Effector memory CD4-positive, alpha-beta T cell (primary cell): ENCODE results near the gene ZNF500.

Experiments
- DNase-seq, 3 donors: peaks; one replicate each; pipeline ENCODE4 v3.0.0-alpha.2; 2020
- H3K27ac ChIP-seq: 2 replicates; pipeline ENCODE4 v1.7.0; 2013; ENCODE audit warnings: mild to moderate bottlenecking, low read length, moderate library complexity; ENCODE audit not compliant: insufficient read depth, poor library complexity, severe bottlenecking
- H3K27me3 ChIP-seq: replicated peaks from 2 replicates; pipeline ENCODE4 v1.7.0; 2013; ENCODE audit warnings: mild to moderate bottlenecking, low read length; ENCODE audit not compliant: insufficient read depth, control insufficient read depth, poor library complexity, severe bottlenecking
- H3K36me3 ChIP-seq: 2 replicates; pipeline ENCODE4 v1.7.0; 2013; ENCODE audit warnings: mild to moderate bottlenecking, low read length, moderate library complexity; ENCODE audit not compliant: control insufficient read depth, insufficient read depth
- H3K4me1 ChIP-seq: 2 replicates; pipeline ENCODE4 v1.7.0; 2013; ENCODE audit warnings: low read length, mild to moderate bottlenecking; ENCODE audit not compliant: control insufficient read depth, insufficient read depth, poor library complexity, severe bottlenecking
- H3K4me3 ChIP-seq: 2 replicates; pipeline ENCODE4 v1.7.0; 2013; ENCODE audit warnings: low read length, low read depth, mild to moderate bottlenecking; ENCODE audit not compliant: insufficient read depth, poor library complexity, severe bottlenecking
- H3K9me3 ChIP-seq: 2 replicates; pipeline ENCODE4 v1.7.0; 2013; ENCODE audit warnings: mild to moderate bottlenecking, low read length, moderate library complexity; ENCODE audit not compliant: control insufficient read depth

Gene ZNF500

DNA sequence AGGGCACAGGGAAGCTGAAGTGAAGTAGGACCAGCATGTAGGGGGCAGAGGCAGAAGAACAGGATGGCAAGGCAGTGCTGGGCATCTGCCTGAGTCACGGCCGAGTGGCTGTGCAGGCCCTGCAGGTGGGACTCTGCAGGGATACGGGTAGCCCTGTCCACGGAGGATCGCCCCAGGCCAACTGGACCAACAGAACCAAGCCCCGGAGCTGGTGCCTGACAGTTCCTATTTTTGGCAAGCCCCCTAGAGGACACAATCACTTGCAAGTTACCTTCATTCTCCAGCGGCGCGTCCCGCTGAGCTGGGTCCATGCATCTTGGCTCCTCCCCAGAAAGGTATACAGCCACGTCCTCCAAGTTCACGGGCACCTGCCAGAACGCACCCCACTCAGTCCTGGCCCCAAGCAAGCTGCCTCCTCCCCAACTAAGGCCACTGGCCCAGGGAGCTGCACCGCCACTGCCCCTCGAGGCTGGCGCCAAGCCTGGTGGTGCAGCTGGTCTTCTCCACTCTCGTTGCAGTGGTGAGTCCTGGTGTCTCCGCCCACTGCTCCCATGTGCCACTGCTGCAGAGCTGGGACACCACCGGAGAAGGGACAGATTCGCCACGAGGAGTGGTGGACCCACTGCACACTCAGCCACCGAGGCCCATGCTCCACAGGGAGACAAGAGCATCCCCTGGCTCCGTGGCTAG is 6.6 kb downstream of the ZNF500 start:
- H3K4me3 ChIP-seq: no peak overlapping the region
- H3K27ac ChIP-seq: no peak overlapping the region
- no peak for DNase-seq
- no peaks in the 10 kb centered on the region for H3K27me3 ChIP-seq
- H3K4me1 ChIP-seq: no peaks in the 10 kb centered on the region
- peaks cover 53% of the 10 kb centered on the region for H3K36me3 ChIP-seq
- H3K9me3 ChIP-seq: no peaks in the 10 kb centered on the region

DNA sequence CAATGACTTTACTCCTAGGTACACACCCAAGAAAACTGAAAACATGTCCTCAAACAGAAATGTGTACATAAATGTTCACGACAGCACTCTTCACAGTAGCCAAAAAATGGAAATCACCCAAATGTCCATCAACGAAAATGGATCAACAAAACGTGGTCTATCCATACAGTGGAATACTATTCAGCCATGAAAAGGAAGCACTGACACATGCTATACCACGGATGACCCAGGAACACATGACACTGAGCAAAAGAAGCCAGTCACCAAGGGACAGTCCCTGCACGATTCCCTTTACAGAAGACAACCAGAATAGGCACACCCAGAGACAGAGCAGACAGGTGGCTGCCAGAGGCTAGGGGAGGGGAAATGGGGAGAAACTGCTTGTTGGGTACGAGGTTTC is 11.3 kb downstream of the ZNF500 start:
- no peaks in the 10 kb centered on the region for H3K27me3 ChIP-seq
- DNase-seq: no peak
- no peaks in the 10 kb centered on the region for H3K4me1 ChIP-seq
- peaks cover 69% of the 10 kb centered on the region for H3K36me3 ChIP-seq
- H3K27ac ChIP-seq: no peak overlapping the region
- H3K4me3 ChIP-seq: no peak overlapping the region
- H3K9me3 ChIP-seq: no peaks in the 10 kb centered on the region

DNA sequence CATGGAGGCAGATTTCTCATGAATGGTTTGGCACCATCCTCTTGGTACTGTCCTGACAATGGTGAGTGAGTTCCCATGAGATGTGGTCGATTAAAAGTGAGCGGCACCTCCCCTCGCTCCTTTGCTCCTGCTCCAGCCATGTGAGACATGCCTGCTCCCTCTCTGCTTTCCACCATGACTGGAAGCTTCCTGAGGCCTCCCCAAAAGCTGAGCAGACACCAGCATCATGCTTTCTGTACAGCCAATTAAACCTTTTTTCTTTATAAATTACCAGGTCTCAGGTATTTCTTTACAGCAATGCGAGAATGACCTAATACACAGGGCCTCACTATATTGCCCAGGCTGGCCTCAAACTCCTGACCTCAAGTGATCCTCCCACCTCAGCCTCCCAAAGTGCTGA is 12.1 kb downstream of the ZNF500 start:
- Histone ChIP-seq H3K27ac (no peak overlapping the region), H3K4me3 (no peak overlapping the region), H3K27me3 (no peaks in the 10 kb centered on the region), H3K4me1 (no peaks in the 10 kb centered on the region), H3K36me3 (peaks cover 62% of the 10 kb centered on the region), H3K9me3 (no peaks in the 10 kb centered on the region)
- DNase-seq: no peak

DNA sequence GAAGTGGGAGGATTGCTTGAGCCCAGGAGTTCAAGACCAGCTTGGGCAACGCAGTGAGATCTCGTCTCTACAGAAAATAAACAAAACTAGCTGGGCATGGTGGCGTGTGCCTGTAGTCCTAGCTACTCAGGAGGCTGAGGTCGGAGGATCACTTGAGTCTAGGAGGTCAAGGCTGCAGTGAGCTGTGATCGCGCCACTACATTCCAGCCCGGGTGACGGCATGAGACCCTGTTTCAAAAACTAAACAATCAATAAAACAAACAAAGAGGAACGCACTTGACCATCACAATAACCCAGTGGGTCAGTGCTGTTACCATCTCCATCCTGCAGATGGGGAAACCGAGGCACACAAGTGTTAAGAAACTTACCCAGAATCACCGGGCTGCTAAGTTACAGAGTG is 13.7 kb downstream of the ZNF500 start:
- H3K27me3 ChIP-seq: no peaks in the 10 kb centered on the region
- no peaks in the 10 kb centered on the region for H3K9me3 ChIP-seq
- no peaks in the 10 kb centered on the region for H3K4me1 ChIP-seq
- peaks cover 47% of the 10 kb centered on the region for H3K36me3 ChIP-seq
- no peak overlapping the region for H3K27ac ChIP-seq
- no peak overlapping the region for H3K4me3 ChIP-seq
- DNase-seq: no peak

DNA sequence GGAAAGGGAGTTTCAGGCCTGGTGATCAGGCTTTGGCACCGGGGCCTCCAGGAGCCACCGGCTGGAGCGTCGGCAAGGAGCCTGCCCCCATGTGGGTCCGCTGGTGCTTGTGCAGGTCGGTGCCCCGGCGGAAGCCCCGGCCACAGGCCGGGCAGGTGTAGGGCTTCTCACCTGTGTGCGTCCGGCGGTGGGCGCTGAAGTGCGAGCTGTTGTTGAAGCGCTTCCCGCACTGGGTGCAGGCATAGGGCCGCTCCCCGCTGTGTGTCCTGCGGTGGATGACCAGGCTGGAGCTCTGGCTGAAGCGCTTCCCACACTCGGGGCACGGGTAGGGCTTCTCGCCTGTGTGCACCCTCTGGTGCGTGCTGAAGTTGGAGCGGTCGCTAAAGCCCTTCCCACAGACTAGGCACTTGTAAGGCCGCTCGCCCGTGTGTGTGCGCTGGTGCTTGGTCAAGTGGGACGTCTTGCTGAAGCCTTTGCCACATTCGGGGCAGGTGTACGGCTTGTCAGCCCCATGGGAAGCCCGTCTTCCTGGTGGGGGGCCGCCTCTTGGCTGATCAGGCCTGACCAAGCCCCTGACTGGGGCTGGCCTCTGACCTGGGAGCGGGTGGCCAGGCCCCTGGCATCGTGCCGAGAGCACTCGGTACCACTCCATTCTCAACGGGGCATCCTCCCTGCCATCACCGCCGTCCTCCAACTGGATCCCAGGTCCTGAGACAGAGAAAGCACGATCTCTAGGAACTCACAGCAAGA is 14.4 kb downstream of the ZNF500 start:
- Histone ChIP-seq H3K4me1 (no peaks in the 10 kb centered on the region), H3K9me3 (no peaks in the 10 kb centered on the region), H3K36me3 (peaks cover 41% of the 10 kb centered on the region), H3K27ac (no peak overlapping the region), H3K27me3 (no peaks in the 10 kb centered on the region), H3K4me3 (no peak overlapping the region)
- no peak for DNase-seq

DNA sequence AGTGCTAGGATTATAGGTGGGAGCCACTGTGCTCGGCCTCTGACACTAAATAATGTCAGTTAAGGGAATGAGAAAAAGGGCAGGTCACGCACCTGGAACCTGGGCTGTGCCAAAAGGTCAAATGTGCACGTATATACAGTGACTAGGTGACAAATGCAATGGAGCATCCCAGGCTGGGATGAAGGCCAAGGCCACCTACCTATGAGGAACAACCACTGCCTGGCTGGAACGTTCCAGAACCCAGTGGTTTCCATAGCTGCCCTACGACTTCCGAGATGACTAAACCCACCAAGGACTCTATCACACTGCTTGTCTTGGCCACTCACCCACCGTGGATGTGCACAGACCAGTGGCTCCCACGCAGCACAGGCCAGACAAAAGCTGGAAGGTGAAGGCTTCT is 16.1 kb downstream of the ZNF500 start:
- H3K4me1 ChIP-seq: no peaks in the 10 kb centered on the region
- no peak overlapping the region for H3K4me3 ChIP-seq
- H3K27ac ChIP-seq: no peak overlapping the region
- no peaks in the 10 kb centered on the region for H3K27me3 ChIP-seq
- H3K9me3 ChIP-seq: no peaks in the 10 kb centered on the region
- DNase-seq: no peak
- H3K36me3 ChIP-seq: peaks cover 40% of the 10 kb centered on the region

DNA sequence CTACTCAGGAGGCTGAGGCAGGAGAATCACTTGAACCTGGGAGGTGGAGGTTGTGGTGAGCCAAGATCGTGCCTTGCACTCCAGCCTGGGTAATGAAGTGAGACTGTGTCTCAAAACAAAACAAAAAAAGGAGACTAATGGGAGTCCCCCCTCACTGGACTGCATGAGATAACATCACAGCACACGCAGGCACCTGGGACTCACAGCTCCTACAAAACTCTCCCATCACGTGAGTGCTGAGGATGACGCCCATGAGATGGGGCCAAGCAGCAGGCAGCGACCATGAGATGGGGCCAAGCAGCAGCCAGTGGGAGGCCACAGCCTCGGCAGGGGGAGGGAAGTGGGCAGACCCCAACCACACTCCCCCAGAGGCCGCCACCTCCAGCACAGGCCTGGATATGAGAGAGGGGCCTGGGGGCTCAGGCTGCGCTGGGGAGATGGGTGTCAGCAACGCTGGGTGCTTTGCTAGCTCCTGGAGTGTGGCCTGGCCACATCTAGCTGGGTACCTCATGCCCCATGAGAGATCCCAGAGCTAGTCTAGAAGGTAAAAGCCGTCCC is 17.2 kb downstream of the ZNF500 start:
- DNase-seq: no peak
- Histone ChIP-seq H3K36me3 (peaks cover 36% of the 10 kb centered on the region), H3K27ac (no peak overlapping the region), H3K4me1 (no peaks in the 10 kb centered on the region), H3K9me3 (no peaks in the 10 kb centered on the region), H3K4me3 (no peak overlapping the region), H3K27me3 (no peaks in the 10 kb centered on the region)

DNA sequence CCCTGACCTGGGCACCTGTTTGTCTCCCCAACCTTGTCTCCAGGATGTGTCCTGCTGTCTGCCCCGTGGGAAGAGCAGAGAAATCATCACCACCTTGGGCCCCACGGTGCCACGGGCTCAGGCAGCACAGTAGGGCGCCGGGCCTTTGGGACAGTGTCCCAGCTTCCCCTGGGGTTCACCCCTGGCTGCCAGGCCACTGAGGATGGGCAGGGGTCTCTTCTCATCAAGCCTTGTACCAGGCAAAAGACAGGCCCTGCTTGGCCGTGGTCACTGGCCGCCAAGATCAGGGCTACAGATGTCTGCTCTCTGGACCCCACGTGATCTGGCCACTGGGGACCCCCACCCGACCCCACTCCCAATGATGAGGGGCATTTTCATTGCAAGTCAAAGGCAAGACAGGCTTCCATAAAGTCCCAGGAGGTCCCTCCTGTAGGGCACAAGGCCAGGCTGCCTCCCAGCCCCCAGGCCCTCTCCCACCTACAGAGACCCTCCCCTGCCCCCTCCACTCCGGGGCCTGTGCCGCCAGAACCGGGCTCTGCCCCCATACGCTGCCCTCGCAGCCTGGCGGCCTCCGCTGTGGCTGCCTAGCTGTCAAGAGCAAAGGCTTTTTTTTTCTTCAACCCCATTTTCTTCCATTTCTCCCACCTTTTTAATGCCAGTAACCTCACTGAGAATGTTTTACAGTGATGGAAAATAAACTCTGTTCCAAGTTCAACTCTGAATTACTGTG is 18.1 kb downstream of the ZNF500 start:
- no peaks in the 10 kb centered on the region for H3K4me1 ChIP-seq
- H3K27me3 ChIP-seq: no peaks in the 10 kb centered on the region
- peaks cover 32% of the 10 kb centered on the region for H3K36me3 ChIP-seq
- H3K4me3 ChIP-seq: no peak overlapping the region
- H3K9me3 ChIP-seq: no peaks in the 10 kb centered on the region
- no peak overlapping the region for H3K27ac ChIP-seq
- DNase-seq: no peak

DNA sequence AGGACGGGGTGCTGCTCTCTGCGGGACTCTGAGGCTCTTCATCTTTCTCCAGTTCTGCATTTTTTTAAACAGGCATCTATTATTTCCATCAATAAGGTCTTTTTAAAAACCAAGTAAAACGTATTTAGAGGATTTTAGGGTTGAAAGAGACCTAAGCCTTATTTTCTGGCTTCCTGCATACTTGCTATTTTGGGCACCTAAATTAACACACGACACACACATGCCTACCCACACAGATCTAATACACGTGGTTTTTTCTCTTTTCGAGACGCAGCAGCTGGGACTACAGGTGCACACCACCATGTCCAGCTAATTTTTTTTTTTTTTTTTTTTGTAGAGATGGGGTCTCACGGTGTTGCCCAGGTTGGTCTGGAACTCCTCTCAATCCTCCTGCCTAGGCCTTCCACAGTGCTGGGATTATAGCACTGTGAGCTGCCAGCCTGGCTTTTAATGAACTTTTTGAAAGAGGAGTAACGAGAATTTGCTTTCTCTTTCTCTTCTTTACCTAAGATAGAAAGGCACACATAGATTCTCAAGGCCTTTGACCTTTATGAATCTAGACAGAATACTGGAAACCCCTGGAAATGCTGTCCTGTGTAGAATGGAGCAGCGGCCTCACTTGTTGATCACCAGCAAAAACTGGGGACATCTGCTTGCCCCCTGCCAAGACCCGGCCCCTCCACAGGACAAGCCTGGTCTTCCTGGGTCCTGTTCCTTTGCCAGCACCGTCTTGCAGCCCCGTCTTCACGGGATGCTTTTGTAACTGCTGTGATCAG is 18.9 kb downstream of the ZNF500 start:
- H3K27me3 ChIP-seq: no peaks in the 10 kb centered on the region
- H3K4me3 ChIP-seq: no peak overlapping the region
- H3K4me1 ChIP-seq: peaks cover 1% of the 10 kb centered on the region
- no peaks in the 10 kb centered on the region for H3K9me3 ChIP-seq
- H3K27ac ChIP-seq: no peak overlapping the region
- no peak for DNase-seq
- H3K36me3 ChIP-seq: peaks cover 25% of the 10 kb centered on the region
